ENCODE data around the gene TBC1D22A. TPM values are rescaled to one million over a fixed set of nuclear protein-coding genes. Genes with fewer than 3 reads are reported as not detected.

TBC1D22A gene
- total and polyA plus RNA-seq, 2 donors (not counting 3 experiments of a cell fraction or from before 2014, with no cell fraction given) = 26.1 to 32.4 TPM

- ChIA-PET CTCF (no interaction called here), POLR2A (no interaction called here)
- no peak for DNase-seq (ENCODE audit: low read depth, low spot score)
- intact Hi-C loops (cut with micrococcal nuclease) = no loop called here
- Histone ChIP-seq H3K4me3 (replicated peaks in 1 of 3; ENCODE audit: insufficient read depth in 1 of 3, low read depth in 1 of 3, low read length in 3 of 3) (no peak overlapping the region), H3K4me2 (ENCODE audit: insufficient read depth, low read length) (no peak overlapping the region), H3K79me2 (ENCODE audit: control insufficient read depth, insufficient read depth, low read length) (no peaks in the 10 kb centered on the region), H3K27me3 (ENCODE audit: control insufficient read depth in 2 of 2, insufficient read depth in 2 of 2, low read length in 2 of 2) (no peaks in the 10 kb centered on the region), H3K36me3 (ENCODE audit: control insufficient read depth in 2 of 2, extremely low read depth in 1 of 2, insufficient read depth in 2 of 2, low read length in 2 of 2) (peaks cover 0 to 7% of the 10 kb centered on the region in 2 experiments), H4K20me1 (replicated peaks; ENCODE audit: control insufficient read depth, extremely low read depth, insufficient read depth, low read length) (no peaks in the 10 kb centered on the region), H3K9me1 (replicated peaks; ENCODE audit: control insufficient read depth, extremely low read depth, insufficient read depth, low read length) (no peaks in the 10 kb centered on the region), H3K4me1 (ENCODE audit: control insufficient read depth, extremely low read depth, insufficient read depth, low read length) (peaks cover 20% of the 10 kb centered on the region), H3K9me3 (replicated peaks; ENCODE audit: control insufficient read depth, insufficient read depth, low read length) (no peaks in the 10 kb centered on the region), H3K27ac (ENCODE audit: insufficient read depth, low read depth, low read length) (no peak overlapping the region), H2AFZ (ENCODE audit: low read depth, low read length) (no peak overlapping the region), H3K9ac (replicated peaks; ENCODE audit: extremely low read depth, insufficient read depth, low read length) (no peak overlapping the region)
- TF ChIP-seq MYC (IDR thresholded peaks at IDR 0.05; ENCODE audit: low read depth, low read length) (no peak), POLR2A (IDR thresholded peaks at IDR 0.05; ENCODE audit: low read depth, low read length) (no peak), MAX (IDR thresholded peaks at IDR 0.05; ENCODE audit: insufficient read depth, insufficient read length) (no peak), EZH2 (IDR thresholded peaks at IDR 0.05; ENCODE audit: borderline replicate concordance, low read depth, low read length, severe bottlenecking) (no peak), JUN (IDR thresholded peaks at IDR 0.05; ENCODE audit: borderline replicate concordance, insufficient read depth, insufficient read length, low read depth) (no peak), FOS (IDR thresholded peaks at IDR 0.05; ENCODE audit: borderline replicate concordance, insufficient read depth, low read length) (no peak), POLR2AphosphoS5 (IDR thresholded peaks at IDR 0.05; ENCODE audit: insufficient read depth, low read depth, low read length) (no peak), CTCF (IDR thresholded peaks at IDR 0.05; ENCODE audit: extremely low read depth in 1 of 2, insufficient read depth in 1 of 2, low read depth in 1 of 2, low read length in 2 of 2) (no peak), GATA2 (IDR thresholded peaks at IDR 0.05; ENCODE audit: insufficient read depth, insufficient read length, low read depth, low read length) (no peak)
- dilution Hi-C loops (cut with MboI; ENCODE audit: extremely low pct_ligation_motif_present, low sequenced_read_pairs) = no loop called here
- peak; percentile 28 for FAIRE-seq
- no TSS peak for BruUV-seq (replicated peaks)
Measured at GRCh38 chr22:46972901-46973831, 210.7 kb downstream of the TBC1D22A start.
